Fibroblast of lung (primary cell): ENCODE data around the gene PHETA2.

Experiments
- EZH2 ChIP-seq: IDR thresholded peaks from 2 replicates; pipeline ENCODE4 v1.5.1; 2012; ENCODE audit warnings: low read length, control low read depth, mild to moderate bottlenecking; ENCODE audit errors: missing control alignments
- TF ChIP-seq, protein P1 (sequence below), 2 donors: IDR thresholded peaks in 1 of 2; conservative IDR thresholded peaks in 1 of 2; 1 replicate in 1 of 2; 2 replicates in 1 of 2; pipeline ENCODE4 v1.5.1; 2011 to 2012; ENCODE audit warnings: low read length in 2 of 2, control low read depth in 1 of 2, inconsistent platforms in 1 of 2, low read depth in 1 of 2, mild to moderate bottlenecking in 1 of 2

DNA sequence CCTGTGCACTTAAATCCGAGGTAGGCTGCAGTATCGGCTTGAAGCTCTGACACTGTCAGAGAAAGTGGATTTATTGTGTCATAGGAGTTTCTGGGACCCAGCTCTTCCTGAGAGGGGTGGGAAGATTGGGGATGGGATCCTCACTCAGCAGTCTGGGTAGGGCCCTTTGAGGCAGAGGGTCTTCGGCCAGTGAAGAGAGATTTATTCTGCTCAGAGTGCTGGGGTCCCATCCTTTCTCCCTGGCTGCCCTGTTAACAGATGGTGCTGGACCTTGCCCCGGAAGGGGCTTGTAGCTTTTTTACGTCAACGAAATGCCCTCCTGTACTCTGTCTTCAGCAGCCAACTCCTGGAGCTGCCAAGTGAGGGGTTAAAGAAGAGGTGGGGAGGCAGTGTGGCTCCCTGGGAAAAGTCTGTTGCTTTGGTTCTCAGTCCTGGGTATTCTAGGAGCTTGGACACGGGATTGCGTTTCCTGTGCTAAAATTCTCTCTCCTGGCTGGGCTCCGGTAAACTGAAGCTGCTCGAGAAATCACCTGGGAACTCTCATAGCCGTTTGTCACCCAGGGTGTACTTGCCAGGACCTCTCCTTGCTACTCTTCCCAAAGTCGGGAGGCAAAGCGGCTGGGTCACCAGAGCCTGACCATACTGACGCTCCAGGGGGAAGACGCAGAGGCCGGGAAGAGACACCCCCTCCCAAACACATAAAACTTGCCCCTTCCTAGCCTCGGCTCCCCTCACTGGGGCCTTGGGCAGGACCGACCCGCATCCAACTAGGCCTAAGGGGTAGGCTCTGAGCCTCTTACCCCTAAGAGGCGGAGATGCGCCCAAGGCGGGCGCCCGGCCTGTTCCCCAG, 4.6 kb downstream of the PHETA2 start:
- no peak for TF ChIP-seq EZH2
- TF ChIP-seq, protein P1, sequence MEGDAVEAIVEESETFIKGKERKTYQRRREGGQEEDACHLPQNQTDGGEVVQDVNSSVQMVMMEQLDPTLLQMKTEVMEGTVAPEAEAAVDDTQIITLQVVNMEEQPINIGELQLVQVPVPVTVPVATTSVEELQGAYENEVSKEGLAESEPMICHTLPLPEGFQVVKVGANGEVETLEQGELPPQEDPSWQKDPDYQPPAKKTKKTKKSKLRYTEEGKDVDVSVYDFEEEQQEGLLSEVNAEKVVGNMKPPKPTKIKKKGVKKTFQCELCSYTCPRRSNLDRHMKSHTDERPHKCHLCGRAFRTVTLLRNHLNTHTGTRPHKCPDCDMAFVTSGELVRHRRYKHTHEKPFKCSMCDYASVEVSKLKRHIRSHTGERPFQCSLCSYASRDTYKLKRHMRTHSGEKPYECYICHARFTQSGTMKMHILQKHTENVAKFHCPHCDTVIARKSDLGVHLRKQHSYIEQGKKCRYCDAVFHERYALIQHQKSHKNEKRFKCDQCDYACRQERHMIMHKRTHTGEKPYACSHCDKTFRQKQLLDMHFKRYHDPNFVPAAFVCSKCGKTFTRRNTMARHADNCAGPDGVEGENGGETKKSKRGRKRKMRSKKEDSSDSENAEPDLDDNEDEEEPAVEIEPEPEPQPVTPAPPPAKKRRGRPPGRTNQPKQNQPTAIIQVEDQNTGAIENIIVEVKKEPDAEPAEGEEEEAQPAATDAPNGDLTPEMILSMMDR (conservative IDR thresholded peaks at IDR 0.05 in 1 of 2, IDR thresholded peaks at IDR 0.05 in 1 of 2; ENCODE audit: low read depth in 1 of 2, low read length in 2 of 2), result no peak
